SKM-1 treated with dmso at 0.1 percent for 144 hours (cell line): ENCODE measurements around the gene ZNF274.
"Not testable (repeated sequence)": the region's sequence is repeated elsewhere in the genome, so short reads cannot be mapped to it uniquely, and the experiment has no call there.

Experiments
- DNase-seq: peaks from one replicate; lab custom pipeline; 2025; ENCODE audit not compliant: unreplicated experiment; lab: John Stamatoyannopoulos, UW

Gene ZNF274

GRCh38 chr19:58182989-58183816 lies at the start of gene ZNF274:
Gene ZNF274, plus strand, starts transcription at chr19:58183061. Its CDS starts 905 bp downstream, at chr19:58183966.
- DNase-seq: peak; percentile 27

- DNase-seq: no peak
These were observed 48.6 kb upstream of the ZNF274 start for GRCh38 chr19:58134244-58134643.

- DNase-seq: no peak
These were observed 37.0 kb upstream of the ZNF274 start for GRCh38 chr19:58145849-58146248.

GRCh38 chr19:58147475-58147874 lies 35.4 kb upstream of the ZNF274 start:
- not testable (repeated sequence) for DNase-seq

- DNase-seq: peak; percentile 15
These were observed 32.4 kb upstream of the ZNF274 start, which contains the start of gene ZNF329 for GRCh38 chr19:58150328-58150921. Gene ZNF329, minus strand, starts transcription at chr19:58150789. Its CDS starts 21,286 bp downstream, at chr19:58129503.

- no peak for DNase-seq
These were observed 29.5 kb upstream of the ZNF274 start for GRCh38 chr19:58153386-58153785.

- no peak for DNase-seq
These were observed 28.6 kb upstream of the ZNF274 start for GRCh38 chr19:58154287-58154678.

- DNase-seq: peak; percentile 31
These were observed 27.9 kb upstream of the ZNF274 start for GRCh38 chr19:58154679-58155648.

GRCh38 chr19:58157045-58157728 lies 25.7 kb upstream of the ZNF274 start:
- DNase-seq: no peak

GRCh38 chr19:58166268-58166667 lies 16.6 kb upstream of the ZNF274 start:
- no peak for DNase-seq

- no peak for DNase-seq
These were observed 16.1 kb upstream of the ZNF274 start for GRCh38 chr19:58166708-58167280.

- DNase-seq: no peak
These were observed 12.0 kb upstream of the ZNF274 start for GRCh38 chr19:58170860-58171259.

GRCh38 chr19:58181902-58182576 lies 822 bp upstream of the ZNF274 start:
- peak; percentile 12 for DNase-seq

- DNase-seq: peak; percentile 66
These were observed 278 bp upstream of the ZNF274 start for GRCh38 chr19:58182577-58182988.

- no peak for DNase-seq
These were observed 955 bp downstream of the ZNF274 start for GRCh38 chr19:58183817-58184215.

GRCh38 chr19:58196901-58197616 lies 14.2 kb downstream of the ZNF274 start:
- no peak for DNase-seq

- DNase-seq: no peak
These were observed 21.1 kb downstream of the ZNF274 start for GRCh38 chr19:58203814-58204475.

GRCh38 chr19:58204566-58204965 lies 21.7 kb downstream of the ZNF274 start:
- DNase-seq: no peak

GRCh38 chr19:58209577-58209976 lies 26.7 kb downstream of the ZNF274 start:
- DNase-seq: no peak
